NCI-H146 (cell line): ENCODE results near the gene DISP2.

ENCODE experiments used
- DNase-seq: peaks from one replicate; lab custom pipeline; 2025; lab: John Stamatoyannopoulos, UW

Gene DISP2

GRCh38 chr15:40427188-40427587 is 69.2 kb downstream of the DISP2 start:
- no peak for DNase-seq

- no peak for DNase-seq
These were observed 70.2 kb downstream of the DISP2 start for GRCh38 chr15:40428185-40428584.
